GM18907 (cell line): Measurements from ENCODE around the gene CRTC2.
"Not testable (repeated sequence)": the region's sequence is repeated elsewhere in the genome, so short reads cannot be mapped to it uniquely, and the experiment has no call there.

Source experiments
- ATAC-seq: cut with Tn5 transposase; IDR thresholded peaks from one replicate; pipeline ENCODE4 v1.9.1; 2021; ENCODE audit warnings: mild to moderate bottlenecking, moderate library complexity; ENCODE audit not compliant: unreplicated experiment

The CRTC2 gene

DNA sequence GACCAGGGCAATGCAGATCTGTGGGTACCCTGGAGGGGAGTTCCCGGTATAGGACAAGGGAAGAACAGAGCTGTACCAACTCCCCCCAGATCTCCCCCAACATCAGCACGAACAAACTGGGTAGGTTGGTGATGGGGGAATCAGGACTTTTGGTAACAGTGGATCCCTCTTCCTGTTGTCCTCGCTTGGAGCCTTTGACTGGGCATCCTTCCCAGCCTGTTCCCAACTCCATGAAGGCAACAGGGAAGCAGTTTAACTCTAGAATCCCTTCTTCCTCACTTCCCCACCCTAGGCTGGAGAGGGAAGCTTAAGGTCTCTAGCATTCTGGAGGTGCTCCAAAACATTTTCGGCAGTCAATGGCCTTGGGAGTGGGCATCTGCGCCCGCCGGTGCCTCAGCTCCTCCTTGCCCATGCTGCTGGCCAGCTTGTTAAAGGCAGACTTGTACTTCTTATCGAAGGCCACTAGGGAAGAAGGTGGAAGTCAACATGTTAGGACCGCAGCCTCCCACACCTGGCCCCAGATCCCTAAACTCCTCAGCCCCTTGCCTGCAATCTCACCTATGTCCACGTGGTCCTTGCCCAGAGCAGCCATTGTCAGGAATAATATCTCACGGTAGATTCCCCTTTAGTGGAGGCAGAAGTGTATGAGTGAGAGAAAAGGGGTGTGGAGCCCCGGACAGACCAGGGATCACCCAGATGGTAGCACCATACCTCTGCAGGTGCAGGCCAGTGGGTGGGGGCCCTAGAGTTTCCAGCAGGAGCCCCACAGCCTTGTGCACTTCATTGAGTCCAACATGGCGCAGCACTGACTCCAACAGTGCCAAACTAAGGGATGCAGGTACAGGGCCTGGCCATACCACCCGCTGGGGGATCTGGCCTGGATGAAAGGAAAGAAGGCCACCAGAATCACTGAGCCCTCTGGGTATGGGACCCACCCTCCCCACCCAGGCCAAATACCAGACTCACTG lies 28.1 kb downstream of the CRTC2 start:
- no peak for ATAC-seq

DNA sequence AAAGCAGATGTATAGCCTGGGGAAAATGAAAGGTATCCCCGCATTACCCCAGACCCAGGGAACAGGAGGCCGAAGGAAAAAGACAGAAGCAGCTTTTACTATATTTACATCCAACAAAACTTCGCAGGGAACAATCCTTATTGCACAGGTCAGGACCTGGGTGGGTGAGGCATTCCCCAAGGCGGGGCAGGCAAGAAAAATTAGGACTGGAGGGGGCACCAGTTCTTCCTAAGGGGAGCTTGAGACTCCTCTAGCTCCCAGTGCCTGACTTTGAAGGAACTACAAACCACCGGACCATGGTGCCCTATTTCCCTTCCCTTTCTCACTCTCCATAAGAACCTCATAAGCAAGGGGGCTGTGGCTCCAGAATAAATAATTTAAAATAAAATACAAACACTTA lies 29.0 kb downstream of the CRTC2 start:
- no peak for ATAC-seq

- ATAC-seq, result no peak
Measured at GRCh38 chr1:153928791-153929341, 29.5 kb downstream of the CRTC2 start.

DNA sequence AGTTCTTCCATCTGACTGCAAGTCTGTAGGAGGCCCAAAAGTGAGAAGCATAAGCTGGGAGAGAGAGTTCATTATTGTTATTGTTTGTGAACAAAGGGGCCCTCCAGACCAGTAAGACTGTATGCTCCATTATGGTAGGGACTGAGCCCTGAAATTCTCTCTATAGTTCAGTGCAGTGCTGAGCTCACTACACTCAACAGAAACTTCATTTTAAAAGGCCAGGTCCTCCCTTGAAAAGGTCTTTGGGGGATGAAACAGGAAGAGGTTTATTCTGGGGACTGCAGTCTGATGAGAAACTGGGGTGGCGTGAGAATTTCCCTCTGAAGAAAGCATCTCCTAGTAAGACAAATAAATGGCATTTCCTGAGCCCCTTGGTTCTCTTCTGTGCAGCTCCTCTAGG lies 30.2 kb downstream of the CRTC2 start:
- no peak for ATAC-seq

GRCh38 chr1:153926405-153926804 lies 32.0 kb downstream of the CRTC2 start:
- no peak for ATAC-seq

GRCh38 chr1:153922972-153923925 lies 35.2 kb downstream of the CRTC2 start, which contains the start of gene GATAD2B:
Gene GATAD2B, minus strand, starts transcription at chr1:153922972. Its CDS starts 94,625 bp downstream, at chr1:153828347.
- peak; percentile 95 for ATAC-seq

GRCh38 chr1:153922076-153922971 lies 36.1 kb downstream of the CRTC2 start:
- peak; percentile 44 for ATAC-seq

- no peak for ATAC-seq
Measured at GRCh38 chr1:153921803-153922075, 36.7 kb downstream of the CRTC2 start.

- no peak for ATAC-seq
Measured at GRCh38 chr1:153921080-153921802, 37.2 kb downstream of the CRTC2 start.

GRCh38 chr1:153919876-153920852 lies 38.2 kb downstream of the CRTC2 start:
- no peak for ATAC-seq

DNA sequence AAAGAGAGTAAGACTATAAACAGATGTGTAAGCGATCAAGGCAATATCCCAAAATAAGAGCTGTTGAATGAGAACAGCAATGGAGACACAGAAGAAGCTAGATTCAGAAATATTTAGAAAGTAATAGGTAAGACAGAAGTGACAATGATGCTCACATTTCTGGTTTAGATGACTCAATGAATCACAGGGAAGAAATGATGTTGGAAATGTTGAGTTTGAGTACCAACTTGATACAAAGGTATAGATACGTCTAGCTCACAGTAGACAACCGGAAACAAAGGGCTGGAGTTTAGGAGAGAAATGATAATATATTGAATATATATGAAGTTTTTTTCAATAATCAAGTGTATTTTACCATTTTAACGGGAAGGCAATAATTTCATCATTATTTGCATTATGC lies 42.1 kb downstream of the CRTC2 start:
- no peak for ATAC-seq

GRCh38 chr1:153912349-153912748 lies 46.1 kb downstream of the CRTC2 start:
- no peak for ATAC-seq

DNA sequence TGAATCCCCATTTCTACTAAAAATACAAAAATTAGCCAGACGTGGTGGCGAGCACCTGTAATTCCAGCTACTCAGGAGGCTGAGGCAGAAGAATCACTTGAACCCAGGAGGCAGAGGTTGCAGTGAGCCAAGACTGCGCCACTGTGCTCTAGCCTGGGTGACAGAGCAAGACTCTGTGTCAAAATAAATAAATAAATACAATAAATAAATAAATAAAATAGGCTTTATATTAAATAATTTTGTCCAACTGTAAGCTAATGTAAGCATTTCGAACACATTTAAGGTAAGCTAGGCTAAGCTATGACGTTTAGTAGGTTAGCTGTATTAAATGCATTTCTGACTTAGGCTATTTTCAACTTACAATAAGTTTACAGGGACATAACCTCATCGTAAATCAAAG lies 47.9 kb downstream of the CRTC2 start:
- ATAC-seq, result not testable (repeated sequence)

DNA sequence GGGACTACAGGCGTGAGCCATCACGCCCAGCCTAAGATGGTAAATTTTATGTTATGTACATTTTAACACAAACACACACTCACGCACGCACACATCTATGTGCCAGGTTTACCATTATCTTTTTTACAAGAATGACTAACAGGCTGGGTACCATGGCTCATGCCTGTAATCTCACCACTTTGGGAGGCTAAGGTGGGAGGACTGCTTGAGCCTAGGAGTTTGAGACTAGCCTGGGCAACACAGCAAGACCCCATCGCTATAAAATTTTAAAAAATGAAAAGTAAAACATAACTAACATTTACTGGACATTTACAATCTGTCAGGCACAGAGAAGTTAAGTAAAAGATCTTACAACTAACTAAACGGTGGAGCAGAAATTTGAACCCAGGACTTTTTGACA lies 50.3 kb downstream of the CRTC2 start:
- ATAC-seq, result no peak

DNA sequence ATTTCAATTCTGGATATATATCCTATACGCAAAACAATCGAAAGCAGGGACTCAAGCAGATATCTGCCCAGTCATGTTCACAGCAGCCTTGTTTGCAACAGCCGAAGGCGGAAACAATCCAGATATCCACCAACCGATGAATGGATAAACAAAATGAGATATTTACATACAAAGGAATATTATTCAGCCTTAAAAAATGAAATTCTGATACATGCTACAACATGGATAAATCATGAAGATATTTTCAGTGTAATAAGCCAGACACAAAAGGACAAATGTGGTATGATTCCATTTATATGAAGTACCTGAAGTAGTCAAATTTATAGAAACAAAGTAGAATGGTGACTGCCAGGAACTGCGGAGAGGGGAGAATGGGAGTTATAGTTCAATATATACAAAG lies 51.3 kb downstream of the CRTC2 start:
- ATAC-seq, result no peak

DNA sequence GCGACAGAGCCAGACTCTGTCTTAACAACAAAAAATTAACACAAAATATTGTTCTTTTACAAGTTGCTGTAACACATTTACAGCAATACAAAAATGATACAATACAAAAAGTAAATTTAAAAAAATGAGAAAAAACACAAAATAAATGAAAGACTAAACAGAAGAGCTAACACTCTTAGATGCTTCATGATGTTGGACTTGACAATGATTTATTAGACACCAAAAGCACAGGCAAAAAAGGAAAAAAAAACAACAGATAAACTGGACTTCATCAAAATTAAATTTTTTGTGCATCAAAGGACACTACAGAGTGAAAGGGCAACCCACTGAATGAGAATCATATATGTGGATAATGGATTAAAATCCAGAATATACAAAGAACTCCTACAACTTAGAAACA lies 52.0 kb downstream of the CRTC2 start:
- ATAC-seq, result no peak

DNA sequence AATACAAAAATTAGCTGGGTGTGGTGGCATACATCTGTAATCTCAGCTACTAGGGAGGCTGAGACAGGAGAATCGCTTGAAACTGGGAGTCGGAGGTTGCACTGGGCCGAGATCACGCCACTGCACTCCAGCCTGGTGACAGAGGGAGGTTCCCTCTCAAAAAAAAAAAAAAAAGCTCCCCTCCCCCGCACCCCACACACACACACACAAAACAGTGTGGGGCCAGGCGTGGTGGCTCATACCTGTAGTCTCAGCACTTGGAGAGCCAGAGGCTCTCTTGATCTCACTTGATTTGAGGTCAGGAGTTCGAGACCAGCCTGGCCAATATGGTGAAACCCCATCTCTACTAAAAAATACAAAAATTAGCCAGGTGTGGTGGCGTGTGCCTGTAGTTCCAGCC lies 52.5 kb downstream of the CRTC2 start:
- not testable (repeated sequence) for ATAC-seq

GRCh38 chr1:153903841-153904455 lies 54.5 kb downstream of the CRTC2 start:
- no peak for ATAC-seq
